Measurements from ENCODE around the gene SMIM12. TPM values are rescaled to one million over a fixed set of nuclear protein-coding genes. Genes with fewer than 3 reads are reported as not detected.

Gene SMIM12
- total RNA-seq, 2 donors from 2014 or later = 26.6 to 34.0 TPM

DNA sequence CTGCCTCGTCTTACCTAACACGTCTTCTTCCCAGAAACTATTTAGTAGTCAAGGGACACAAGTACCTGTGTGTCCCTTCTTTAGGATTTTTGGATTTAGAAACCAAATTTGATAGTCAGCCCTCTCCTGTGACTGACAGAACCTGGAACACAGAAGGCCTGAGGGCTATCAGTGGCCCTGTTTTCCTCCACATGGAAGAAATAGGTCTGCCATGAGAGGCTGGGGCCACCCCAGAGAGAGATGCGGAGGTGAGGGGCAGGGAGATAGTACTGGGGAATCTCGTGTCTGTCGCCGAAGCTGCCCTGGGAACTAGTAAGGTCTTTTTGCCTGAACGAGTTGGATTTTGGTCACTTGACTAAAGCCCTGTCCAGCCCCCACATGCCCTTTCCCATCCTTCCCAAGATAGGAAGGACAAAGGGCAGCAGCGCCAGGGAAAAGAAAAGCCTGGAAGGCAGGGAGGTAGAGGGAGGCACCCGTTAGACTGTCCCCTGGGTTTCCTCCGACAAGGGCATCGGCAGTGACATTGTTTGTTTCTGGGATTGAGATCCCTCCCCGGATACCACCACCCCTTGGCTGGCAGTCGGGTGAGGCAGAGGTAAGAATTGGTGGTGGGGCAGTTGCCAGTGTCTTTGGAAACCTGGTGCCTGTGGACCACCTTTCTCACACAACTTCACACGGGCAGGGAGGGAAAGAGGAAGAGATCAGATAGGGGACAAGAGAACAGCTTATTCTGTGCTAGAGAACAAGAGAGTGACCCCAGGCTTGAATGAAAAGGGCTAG lies 19.8 kb downstream of the SMIM12 start:
- TF ChIP-seq, protein P1, sequence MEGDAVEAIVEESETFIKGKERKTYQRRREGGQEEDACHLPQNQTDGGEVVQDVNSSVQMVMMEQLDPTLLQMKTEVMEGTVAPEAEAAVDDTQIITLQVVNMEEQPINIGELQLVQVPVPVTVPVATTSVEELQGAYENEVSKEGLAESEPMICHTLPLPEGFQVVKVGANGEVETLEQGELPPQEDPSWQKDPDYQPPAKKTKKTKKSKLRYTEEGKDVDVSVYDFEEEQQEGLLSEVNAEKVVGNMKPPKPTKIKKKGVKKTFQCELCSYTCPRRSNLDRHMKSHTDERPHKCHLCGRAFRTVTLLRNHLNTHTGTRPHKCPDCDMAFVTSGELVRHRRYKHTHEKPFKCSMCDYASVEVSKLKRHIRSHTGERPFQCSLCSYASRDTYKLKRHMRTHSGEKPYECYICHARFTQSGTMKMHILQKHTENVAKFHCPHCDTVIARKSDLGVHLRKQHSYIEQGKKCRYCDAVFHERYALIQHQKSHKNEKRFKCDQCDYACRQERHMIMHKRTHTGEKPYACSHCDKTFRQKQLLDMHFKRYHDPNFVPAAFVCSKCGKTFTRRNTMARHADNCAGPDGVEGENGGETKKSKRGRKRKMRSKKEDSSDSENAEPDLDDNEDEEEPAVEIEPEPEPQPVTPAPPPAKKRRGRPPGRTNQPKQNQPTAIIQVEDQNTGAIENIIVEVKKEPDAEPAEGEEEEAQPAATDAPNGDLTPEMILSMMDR (IDR thresholded peaks at IDR 0.05) = no peak
- peaks cover 0 to 51% of the 10 kb centered on the region in 2 donors for H3K4me1 ChIP-seq
- no peaks in the 10 kb centered on the region for H3K36me3 ChIP-seq
- H3K27me3 ChIP-seq = no peaks in the 10 kb centered on the region
- H3K4me3 ChIP-seq = no peak overlapping the region
- H3K27ac ChIP-seq = peak overlapping the region in 1 of 2 donors; percentile 29
- DNase-seq (ENCODE audit: low spot score) = peak; percentile 23
- H3K9me3 ChIP-seq = no peaks in the 10 kb centered on the region

DNA sequence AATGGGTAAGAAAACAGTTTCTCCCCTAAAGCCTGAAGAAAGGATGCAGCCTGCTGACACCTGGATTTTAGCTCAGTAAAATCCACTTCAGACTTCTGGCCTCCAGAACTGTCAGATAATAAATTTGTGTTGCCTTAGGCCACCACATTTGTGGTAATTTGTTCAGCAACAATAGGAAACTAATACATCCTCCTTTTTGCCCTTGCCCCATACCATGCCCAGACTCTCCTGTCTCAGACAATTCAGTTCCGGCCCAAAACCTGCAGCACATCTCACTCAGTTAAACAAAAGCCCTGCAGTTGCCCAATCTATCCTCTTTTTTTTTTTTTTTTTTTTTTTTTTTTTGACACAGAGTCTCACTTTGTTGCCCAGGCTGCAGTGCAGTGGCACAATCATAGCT lies 25.8 kb downstream of the SMIM12 start:
- H3K27me3 ChIP-seq = no peaks in the 10 kb centered on the region
- no peak for DNase-seq (ENCODE audit: low spot score)
- H3K4me1 ChIP-seq = peaks cover 0 to 25% of the 10 kb centered on the region in 2 donors
- H3K36me3 ChIP-seq = no peaks in the 10 kb centered on the region
- no peak overlapping the region for H3K4me3 ChIP-seq
- TF ChIP-seq, protein P1 (IDR thresholded peaks at IDR 0.05) = no peak
- H3K27ac ChIP-seq = no peak overlapping the region
- no peaks in the 10 kb centered on the region for H3K9me3 ChIP-seq

DNA sequence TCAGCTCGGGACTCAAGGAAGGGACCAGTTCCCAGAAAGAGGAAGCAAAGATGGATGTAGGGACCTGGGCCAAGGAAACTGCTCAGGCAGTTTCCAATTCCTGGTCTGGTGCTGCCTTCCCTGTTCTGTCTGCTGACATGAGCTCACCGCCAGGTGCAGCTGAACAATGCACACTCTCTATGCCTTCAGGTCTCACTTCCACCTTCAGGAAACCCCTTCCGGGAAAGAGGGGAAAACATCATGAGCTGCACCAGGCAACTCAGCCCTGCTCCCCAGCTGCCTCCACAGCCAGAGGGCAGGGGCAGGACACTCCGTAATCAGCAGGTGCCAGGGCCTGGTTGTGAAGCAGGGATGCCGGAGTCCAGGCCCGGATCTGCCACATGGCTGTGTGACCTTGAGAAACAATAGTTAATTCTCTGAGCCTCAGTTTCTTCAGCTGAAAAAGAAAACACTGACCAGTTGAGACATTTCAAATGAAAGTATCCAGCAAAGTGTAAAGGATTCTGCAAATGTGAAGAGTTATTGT lies 27.8 kb downstream of the SMIM12 start:
- Histone ChIP-seq H3K4me1 (peaks cover 0 to 19% of the 10 kb centered on the region in 2 donors), H3K27me3 (no peaks in the 10 kb centered on the region), H3K4me3 (no peak overlapping the region), H3K27ac (no peak overlapping the region), H3K9me3 (no peaks in the 10 kb centered on the region), H3K36me3 (no peaks in the 10 kb centered on the region)
- DNase-seq (ENCODE audit: low spot score) = no peak
- TF ChIP-seq, protein P1 (IDR thresholded peaks at IDR 0.05) = no peak

DNA sequence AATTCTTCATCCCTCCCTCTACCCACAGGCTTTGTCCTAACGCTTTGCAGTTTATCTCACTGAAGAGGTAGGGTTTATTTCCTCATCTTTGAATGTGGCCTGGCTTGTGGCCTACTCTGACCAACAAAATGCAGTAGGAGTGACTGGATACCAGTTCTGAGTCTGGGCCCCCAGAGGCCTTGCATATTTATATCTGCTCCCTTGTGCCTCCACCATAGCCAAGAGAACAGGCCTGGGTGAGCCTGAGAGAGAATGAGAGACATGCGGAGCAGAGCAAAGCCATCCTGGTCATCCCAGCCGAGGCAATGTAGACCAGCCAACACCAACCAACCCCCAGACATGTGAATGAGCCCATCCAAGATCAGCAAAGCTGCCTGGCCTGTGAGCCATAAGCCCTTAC lies 30.3 kb downstream of the SMIM12 start:
- Histone ChIP-seq H3K36me3 (no peaks in the 10 kb centered on the region), H3K9me3 (no peaks in the 10 kb centered on the region), H3K4me1 (peaks cover 0 to 15% of the 10 kb centered on the region in 2 donors), H3K27me3 (no peaks in the 10 kb centered on the region), H3K27ac (no peak overlapping the region), H3K4me3 (no peak overlapping the region)
- no peak for DNase-seq (ENCODE audit: low spot score)
- TF ChIP-seq, protein P1 (IDR thresholded peaks at IDR 0.05) = no peak

DNA sequence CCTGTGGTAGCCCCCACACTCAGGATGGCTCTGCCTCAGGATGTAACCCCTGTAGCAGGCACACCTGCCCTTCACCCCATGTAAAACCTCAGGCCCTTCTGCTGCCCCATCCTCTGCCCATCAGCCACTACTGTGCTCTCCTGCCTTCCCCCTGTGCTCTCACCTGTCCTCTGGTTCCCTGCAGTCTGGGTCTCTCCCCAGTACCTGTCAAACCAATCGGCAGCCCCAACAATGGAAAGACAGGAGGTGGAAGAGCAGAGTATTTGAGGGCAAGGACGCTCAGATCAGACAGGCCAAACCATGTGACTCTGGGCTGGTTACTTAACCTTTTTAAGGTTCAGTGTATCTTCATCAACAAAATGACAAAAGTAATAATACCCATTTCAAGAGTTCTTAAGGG lies 30.9 kb downstream of the SMIM12 start:
- DNase-seq (ENCODE audit: low spot score) = no peak
- Histone ChIP-seq H3K27ac (no peak overlapping the region), H3K4me3 (no peak overlapping the region)

More for the DNA sequence above, 30.9 kb downstream of the SMIM12 start:
- Histone ChIP-seq H3K36me3 (no peaks in the 10 kb centered on the region), H3K27me3 (no peaks in the 10 kb centered on the region), H3K9me3 (peaks cover 0 to 4% of the 10 kb centered on the region in 2 donors), H3K4me1 (peaks cover 0 to 15% of the 10 kb centered on the region in 2 donors)
- TF ChIP-seq, protein P1 (IDR thresholded peaks at IDR 0.05) = no peak

All from right atrium auricular region (tissue), 2 donors.